ENCODE data around the gene WDFY4. TPM values are rescaled to one million over a fixed set of nuclear protein-coding genes. Genes with fewer than 3 reads are reported as not detected.

WDFY4 gene
- total RNA-seq, 1 donor from 2014 or later = 4.3 TPM

DNA sequence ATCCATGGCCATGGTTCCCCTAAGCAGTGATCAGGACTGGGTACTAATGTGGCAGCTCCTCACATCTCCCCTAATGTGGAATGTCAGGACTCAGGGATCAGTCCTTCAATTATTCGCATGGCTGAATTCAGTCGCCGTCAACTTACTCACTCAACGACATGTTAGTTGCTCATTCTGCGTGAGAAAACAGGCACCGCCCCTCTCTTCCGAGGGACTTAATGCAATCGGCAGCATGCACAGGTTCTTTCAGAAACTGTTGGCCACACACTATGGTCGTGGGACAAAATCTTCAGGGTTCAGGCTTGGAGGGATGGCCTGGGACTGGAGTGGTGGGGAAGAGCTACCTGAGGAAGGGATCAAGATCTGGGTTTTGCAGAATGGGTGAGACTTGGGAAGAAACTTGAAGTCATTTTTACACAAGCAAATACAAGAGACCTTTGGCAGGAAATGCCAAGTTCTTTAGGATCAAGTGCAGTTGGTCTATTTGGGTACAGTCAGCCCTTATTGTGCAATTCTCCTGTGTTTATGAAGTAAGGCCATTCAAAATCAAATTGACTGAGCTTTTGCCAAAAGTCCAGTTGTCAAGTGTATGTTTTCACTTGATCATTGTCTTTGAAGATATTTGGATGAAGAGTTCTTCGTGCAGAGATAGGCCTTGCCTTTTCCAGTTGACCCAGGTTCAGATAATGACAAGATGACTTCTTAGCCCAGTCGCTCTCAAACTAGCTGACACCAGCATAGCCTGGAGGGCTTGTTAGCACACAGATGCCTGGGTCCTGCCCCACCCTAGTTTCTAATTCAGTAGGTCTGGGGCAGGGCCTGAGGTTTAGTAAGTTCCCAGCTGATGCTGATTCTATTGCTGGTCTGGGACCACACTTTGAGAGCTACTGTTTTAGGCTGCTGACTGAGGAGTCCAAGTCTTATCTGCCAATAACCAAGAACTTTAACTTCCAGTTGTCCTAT lies 206.5 kb downstream of the WDFY4 start:
- H3K4me1 Mint-ChIP-seq = no peaks in the 10 kb centered on the region
- H3K36me3 Mint-ChIP-seq = no peaks in the 10 kb centered on the region
- DNase-seq (ENCODE audit: low spot score in 2 of 2, unreplicated experiment in 2 of 2) = no peak
- H3K4me3 Mint-ChIP-seq = no peak overlapping the region
- no peak overlapping the region for H3K27ac Mint-ChIP-seq
- H3K27me3 Mint-ChIP-seq (ENCODE audit: low read depth) = peaks cover 49% of the 10 kb centered on the region
- H3K9me3 Mint-ChIP-seq = no peaks in the 10 kb centered on the region
- TF ChIP-seq, protein P1, sequence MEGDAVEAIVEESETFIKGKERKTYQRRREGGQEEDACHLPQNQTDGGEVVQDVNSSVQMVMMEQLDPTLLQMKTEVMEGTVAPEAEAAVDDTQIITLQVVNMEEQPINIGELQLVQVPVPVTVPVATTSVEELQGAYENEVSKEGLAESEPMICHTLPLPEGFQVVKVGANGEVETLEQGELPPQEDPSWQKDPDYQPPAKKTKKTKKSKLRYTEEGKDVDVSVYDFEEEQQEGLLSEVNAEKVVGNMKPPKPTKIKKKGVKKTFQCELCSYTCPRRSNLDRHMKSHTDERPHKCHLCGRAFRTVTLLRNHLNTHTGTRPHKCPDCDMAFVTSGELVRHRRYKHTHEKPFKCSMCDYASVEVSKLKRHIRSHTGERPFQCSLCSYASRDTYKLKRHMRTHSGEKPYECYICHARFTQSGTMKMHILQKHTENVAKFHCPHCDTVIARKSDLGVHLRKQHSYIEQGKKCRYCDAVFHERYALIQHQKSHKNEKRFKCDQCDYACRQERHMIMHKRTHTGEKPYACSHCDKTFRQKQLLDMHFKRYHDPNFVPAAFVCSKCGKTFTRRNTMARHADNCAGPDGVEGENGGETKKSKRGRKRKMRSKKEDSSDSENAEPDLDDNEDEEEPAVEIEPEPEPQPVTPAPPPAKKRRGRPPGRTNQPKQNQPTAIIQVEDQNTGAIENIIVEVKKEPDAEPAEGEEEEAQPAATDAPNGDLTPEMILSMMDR (IDR thresholded peaks at IDR 0.05; ENCODE audit: unreplicated experiment) = no peak

DNA sequence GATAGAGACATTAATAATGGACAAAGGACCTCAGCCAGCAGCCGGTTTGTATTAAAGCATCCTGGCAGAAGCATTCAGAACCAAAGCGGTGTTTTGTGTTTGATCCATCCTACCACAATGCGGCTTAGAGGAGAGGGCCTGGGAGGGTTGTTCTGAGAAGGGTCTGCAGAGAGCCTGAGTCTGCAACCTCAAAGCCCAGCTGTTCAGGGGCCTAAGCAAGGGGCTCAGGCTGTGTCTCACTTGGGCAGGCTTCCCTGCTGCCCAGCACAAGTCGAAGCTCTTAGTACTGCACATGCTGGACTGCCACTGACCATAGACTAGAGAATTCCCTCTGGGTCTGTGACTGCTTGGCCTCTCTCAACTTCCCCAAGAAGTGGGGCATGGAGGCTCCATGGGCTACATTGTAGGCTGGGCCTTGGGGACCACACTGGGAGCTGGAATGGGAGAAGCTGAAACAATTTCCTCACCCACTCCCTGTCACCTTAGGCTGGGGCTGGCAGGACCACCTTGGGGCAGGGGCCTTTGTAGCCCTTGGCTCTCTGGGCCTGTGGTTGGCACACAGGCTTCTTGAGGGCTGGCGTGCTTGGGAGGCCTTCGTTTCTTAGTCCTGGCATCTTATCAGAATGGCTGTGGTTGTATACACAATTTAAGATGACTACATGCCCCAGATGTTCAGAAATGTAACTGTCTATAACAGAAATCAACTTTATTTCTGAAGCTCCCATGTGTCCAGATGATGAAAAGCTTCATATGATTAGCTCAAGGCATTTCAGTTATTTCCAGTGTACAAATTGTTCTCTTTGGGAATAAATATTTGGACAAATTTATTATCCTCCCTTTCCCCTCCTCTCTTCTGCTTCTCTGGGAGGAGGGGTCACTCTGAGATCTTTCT lies 210.5 kb downstream of the WDFY4 start:
- no peak overlapping the region for H3K27ac Mint-ChIP-seq
- no peak overlapping the region for H3K4me3 Mint-ChIP-seq
- H3K27me3 Mint-ChIP-seq (ENCODE audit: low read depth) = peaks cover 21% of the 10 kb centered on the region
- TF ChIP-seq, protein P1 (IDR thresholded peaks at IDR 0.05; ENCODE audit: unreplicated experiment) = no peak
- no peaks in the 10 kb centered on the region for H3K36me3 Mint-ChIP-seq
- H3K4me1 Mint-ChIP-seq = no peaks in the 10 kb centered on the region
- no peaks in the 10 kb centered on the region for H3K9me3 Mint-ChIP-seq
- DNase-seq (ENCODE audit: low spot score in 2 of 2, unreplicated experiment in 2 of 2) = no peak

DNA sequence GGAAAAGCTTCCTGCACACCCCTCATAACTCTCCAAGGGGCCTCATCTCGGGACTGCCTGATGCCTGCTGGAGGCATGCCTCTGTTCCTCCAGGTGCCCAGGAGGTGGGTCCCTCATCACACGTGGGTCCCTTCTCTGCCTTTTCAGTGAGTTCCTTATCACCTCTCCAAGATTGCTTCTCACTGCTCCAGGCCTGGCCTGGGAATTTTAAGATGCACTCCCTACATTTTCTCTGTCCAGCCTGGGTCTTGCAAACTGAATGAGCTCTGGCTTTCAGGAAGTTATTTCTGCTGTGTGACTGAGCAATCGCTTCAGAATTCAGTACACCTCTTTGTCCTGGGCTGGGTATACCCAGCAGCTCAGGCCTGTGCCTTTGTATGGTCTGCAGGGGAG lies 211.1 kb downstream of the WDFY4 start:
- Mint-ChIP-seq H3K27me3 (ENCODE audit: low read depth) (peaks cover 16% of the 10 kb centered on the region), H3K27ac (no peak overlapping the region), H3K9me3 (no peaks in the 10 kb centered on the region), H3K4me1 (no peaks in the 10 kb centered on the region), H3K36me3 (no peaks in the 10 kb centered on the region), H3K4me3 (no peak overlapping the region)
- DNase-seq (ENCODE audit: low spot score in 2 of 2, unreplicated experiment in 2 of 2) = no peak
- TF ChIP-seq, protein P1 (IDR thresholded peaks at IDR 0.05; ENCODE audit: unreplicated experiment) = no peak

- DNase-seq (ENCODE audit: low spot score in 2 of 2, unreplicated experiment in 2 of 2) = no peak
- TF ChIP-seq, protein P1 (IDR thresholded peaks at IDR 0.05; ENCODE audit: unreplicated experiment) = no peak
- Mint-ChIP-seq H3K27me3 (ENCODE audit: low read depth) (peaks cover 15% of the 10 kb centered on the region), H3K4me1 (no peaks in the 10 kb centered on the region), H3K27ac (no peak overlapping the region), H3K9me3 (no peaks in the 10 kb centered on the region), H3K4me3 (no peak overlapping the region), H3K36me3 (no peaks in the 10 kb centered on the region)
These were observed 212.2 kb downstream of the WDFY4 start for GRCh38 chr10:48896756-48897440.

DNA sequence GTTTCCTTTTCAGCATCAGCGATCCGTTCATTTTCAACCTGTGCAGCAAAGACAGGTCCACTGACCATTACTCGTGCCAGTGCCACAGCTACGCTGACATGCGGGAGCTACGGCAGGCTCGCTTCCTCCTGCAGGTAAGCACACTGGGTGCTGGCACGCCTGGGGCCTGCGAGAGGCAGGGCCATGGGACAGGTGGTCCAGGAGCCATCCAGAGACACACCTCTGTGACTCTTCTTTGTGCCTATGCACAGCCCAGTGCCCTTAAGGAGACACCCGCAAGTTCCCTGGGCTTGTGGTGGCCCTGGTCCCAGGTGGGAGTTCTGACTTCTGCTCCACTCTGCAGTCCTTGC lies 212.7 kb downstream of the WDFY4 start:
- H3K36me3 Mint-ChIP-seq = no peaks in the 10 kb centered on the region
- H3K4me3 Mint-ChIP-seq = no peak overlapping the region
- no peak overlapping the region for H3K27ac Mint-ChIP-seq
- no peaks in the 10 kb centered on the region for H3K9me3 Mint-ChIP-seq
- H3K4me1 Mint-ChIP-seq = no peaks in the 10 kb centered on the region
- no peak for DNase-seq (ENCODE audit: low spot score in 2 of 2, unreplicated experiment in 2 of 2)
- TF ChIP-seq, protein P1 (IDR thresholded peaks at IDR 0.05; ENCODE audit: unreplicated experiment) = no peak
- H3K27me3 Mint-ChIP-seq (ENCODE audit: low read depth) = peaks cover 15% of the 10 kb centered on the region

All from mesothelial cell of epicardium (in vitro differentiated cells).